ENCODE data around the gene PSMD11. TPM values are rescaled to one million over a fixed set of nuclear protein-coding genes. Genes with fewer than 3 reads are reported as not detected.
"Not testable (repeated sequence)": the region's sequence is repeated elsewhere in the genome, so short reads cannot be mapped to it uniquely, and the experiment has no call there.

PSMD11 gene
- total and polyA plus RNA-seq, 2 donors, result 37.7 to 49.0 TPM

DNA sequence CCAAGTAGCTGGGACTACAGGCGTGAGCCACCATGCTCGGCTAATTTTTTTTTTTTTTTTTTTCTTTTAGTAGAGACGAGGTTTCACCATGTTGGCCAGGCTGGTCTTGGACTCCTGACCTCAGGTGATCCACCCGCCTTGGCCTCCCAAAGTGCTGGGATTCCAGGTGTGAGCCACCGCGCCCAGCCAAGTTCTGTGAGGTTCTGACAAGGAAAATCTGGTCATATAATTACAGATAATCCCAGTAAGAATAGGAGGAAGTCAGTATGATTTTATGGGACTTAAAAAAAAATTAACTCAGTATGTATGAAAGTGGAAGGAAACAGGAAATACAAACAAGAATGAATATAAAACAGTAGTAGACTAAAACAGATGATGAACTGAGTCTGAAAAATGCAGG lies 6.1 kb downstream of the PSMD11 start:
- 94% methylated on average over 6 of the region's 6 CpGs for WGBS
- not testable (repeated sequence) for H3K36me3 ChIP-seq (ENCODE audit: insufficient read depth); H3K4me3 ChIP-seq (ENCODE audit: low read depth, low read length); H3K4me1 ChIP-seq (ENCODE audit: insufficient read depth); DNase-seq (ENCODE audit: extremely low spot score); H3K27ac ChIP-seq (ENCODE audit: low read depth)

DNA sequence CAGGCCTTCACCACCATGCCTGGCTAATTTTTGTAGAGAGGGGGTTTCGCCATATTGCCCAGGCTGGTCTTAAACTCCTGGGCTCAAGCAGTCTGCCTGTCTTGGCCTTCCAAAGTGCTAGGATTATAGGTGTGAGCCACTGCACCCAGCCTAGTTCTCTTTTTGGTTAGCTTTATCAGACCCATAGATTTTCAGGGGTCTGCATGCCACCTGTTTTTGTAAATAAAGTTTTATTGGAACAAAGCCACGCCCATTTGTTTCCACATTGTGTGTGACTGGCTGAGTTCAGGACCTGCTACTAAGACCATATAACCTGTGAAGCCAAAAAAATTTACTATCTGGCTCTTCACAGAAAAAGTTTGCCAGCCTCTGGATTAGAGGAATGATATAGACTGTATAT lies 7.6 kb downstream of the PSMD11 start:
- no peak overlapping the region for H3K4me3 ChIP-seq (ENCODE audit: low read depth, low read length)
- WGBS, result 79% methylated on average over 2 of the region's 2 CpGs
- H3K36me3 ChIP-seq (ENCODE audit: insufficient read depth), result peaks cover 2% of the 10 kb centered on the region
- no peaks in the 10 kb centered on the region for H3K4me1 ChIP-seq (ENCODE audit: insufficient read depth)
- DNase-seq (ENCODE audit: extremely low spot score), result no peak
- no peak overlapping the region for H3K27ac ChIP-seq (ENCODE audit: low read depth)

DNA sequence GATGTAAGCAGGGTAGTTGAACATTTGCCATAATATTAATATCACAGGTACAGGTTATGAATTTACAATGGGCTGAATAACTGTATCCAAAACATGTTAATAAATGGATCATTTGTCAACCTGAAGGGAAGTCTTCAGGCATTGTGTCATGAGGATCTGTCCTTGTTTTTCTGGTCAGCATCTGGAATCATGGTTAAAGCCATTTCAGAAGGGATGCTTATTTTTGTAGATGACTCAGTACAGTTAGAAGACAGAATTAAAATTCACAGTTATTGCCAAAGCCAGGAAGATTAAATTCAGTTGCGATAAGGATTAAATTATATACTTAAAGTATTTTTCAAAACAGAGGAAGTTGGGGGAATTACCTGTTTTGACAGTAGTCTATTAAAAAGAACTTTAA lies 8.0 kb downstream of the PSMD11 start:
- Histone ChIP-seq H3K4me1 (ENCODE audit: insufficient read depth) (no peaks in the 10 kb centered on the region), H3K27ac (ENCODE audit: low read depth) (no peak overlapping the region), H3K4me3 (ENCODE audit: low read depth, low read length) (no peak overlapping the region), H3K36me3 (ENCODE audit: insufficient read depth) (peaks cover 2% of the 10 kb centered on the region)
- no peak for DNase-seq (ENCODE audit: extremely low spot score)
- 97% methylated on average over 1 of the region's 1 CpG for WGBS

DNA sequence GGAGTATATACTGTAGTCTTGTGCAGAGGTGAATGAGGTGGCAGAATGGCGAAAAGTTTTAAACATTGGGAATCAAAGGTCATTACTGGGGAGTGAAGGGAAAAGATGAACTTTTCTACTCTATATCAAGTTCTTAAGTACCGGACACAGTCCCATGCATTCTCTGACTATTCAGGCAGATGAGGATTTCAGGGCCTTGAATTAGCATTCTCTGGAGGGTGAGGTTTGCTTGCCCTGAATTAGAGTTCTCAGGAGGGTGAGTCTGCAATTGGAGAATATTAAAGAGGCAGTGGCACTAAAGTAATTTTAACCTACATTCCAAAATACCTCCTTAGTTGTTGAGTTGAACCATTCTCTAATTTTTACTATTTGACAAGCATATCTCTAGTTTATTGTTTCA lies 9.1 kb downstream of the PSMD11 start:
- DNase-seq (ENCODE audit: extremely low spot score), result no peak
- Histone ChIP-seq H3K4me3 (ENCODE audit: low read depth, low read length) (no peak overlapping the region), H3K4me1 (ENCODE audit: insufficient read depth) (no peaks in the 10 kb centered on the region), H3K27ac (ENCODE audit: low read depth) (no peak overlapping the region), H3K36me3 (ENCODE audit: insufficient read depth) (peaks cover 6% of the 10 kb centered on the region)
- 96% methylated on average over 2 of the region's 2 CpGs for WGBS

DNA sequence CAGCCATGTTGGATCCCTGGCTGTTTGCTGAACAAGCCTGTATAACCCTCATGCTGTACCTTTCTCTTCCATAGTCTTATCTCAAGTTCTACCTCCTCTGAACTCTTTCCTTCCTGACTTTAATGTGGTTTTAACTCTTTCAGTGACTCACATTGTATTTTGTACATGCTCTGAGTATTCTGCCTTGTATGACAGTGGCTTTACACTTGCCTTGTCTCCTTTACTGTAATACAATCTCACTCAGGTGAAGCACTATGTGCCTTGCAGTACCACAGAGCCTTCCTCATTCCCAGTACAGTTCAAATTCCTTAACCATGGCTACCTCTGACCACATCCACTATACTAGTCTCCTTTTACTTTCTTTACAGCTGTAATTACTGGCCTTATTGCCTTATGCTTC lies 14.1 kb downstream of the PSMD11 start:
- no peak overlapping the region for H3K27ac ChIP-seq (ENCODE audit: low read depth)
- no peak overlapping the region for H3K4me3 ChIP-seq (ENCODE audit: low read depth, low read length)
- DNase-seq (ENCODE audit: extremely low spot score), result no peak
- peaks cover 4% of the 10 kb centered on the region for H3K36me3 ChIP-seq (ENCODE audit: insufficient read depth)
- H3K4me1 ChIP-seq (ENCODE audit: insufficient read depth), result no peaks in the 10 kb centered on the region

DNA sequence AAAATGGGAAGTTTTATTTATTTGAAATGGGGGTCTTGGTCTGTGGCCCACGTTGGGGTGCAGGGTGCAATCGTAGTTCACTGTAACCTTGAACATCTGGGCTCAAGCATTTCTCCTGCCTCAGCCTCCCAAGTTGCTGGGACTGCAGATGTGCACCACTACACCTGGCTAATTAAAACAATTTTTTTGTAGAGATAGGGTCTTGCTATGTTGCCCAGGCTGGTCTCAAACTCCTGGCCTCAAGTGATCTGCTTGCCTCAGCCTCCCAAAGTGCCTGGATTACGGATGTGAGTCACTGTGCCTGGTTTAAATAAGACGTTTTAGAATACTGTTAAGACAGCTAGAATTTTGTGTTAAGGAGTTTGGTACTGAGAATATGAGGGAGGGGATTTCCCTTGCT lies 15.7 kb downstream of the PSMD11 start:
- H3K4me3 ChIP-seq (ENCODE audit: low read depth, low read length), result no peak overlapping the region
- peaks cover 8% of the 10 kb centered on the region for H3K36me3 ChIP-seq (ENCODE audit: insufficient read depth)
- no peaks in the 10 kb centered on the region for H3K4me1 ChIP-seq (ENCODE audit: insufficient read depth)
- 93% methylated on average over 4 of the region's 4 CpGs for WGBS
- no peak overlapping the region for H3K27ac ChIP-seq (ENCODE audit: low read depth)
- DNase-seq (ENCODE audit: extremely low spot score), result no peak

DNA sequence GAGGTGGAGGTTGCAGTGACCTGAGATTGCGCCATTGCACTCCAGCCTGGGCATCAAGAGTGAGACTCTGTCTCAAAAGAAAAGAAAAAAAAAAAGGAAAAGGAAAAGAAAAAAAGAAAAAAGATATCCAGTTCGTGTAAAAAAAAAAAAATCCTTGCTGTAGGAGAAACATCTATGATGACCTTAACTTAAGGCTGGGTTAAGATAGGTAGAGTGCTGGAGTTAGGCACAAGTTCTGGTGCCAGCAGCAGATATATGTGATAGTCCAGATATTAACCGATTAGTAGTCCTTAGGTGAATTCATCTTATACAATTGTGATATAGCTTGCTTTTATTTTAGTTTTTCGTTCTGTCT lies 17.2 kb downstream of the PSMD11 start:
- Histone ChIP-seq H3K27ac (ENCODE audit: low read depth) (no peak overlapping the region), H3K4me3 (ENCODE audit: low read depth, low read length) (no peak overlapping the region), H3K36me3 (ENCODE audit: insufficient read depth) (peaks cover 8% of the 10 kb centered on the region), H3K4me1 (ENCODE audit: insufficient read depth) (no peaks in the 10 kb centered on the region)
- no peak for DNase-seq (ENCODE audit: extremely low spot score)
- WGBS, result 69% methylated on average over 4 of the region's 4 CpGs

DNA sequence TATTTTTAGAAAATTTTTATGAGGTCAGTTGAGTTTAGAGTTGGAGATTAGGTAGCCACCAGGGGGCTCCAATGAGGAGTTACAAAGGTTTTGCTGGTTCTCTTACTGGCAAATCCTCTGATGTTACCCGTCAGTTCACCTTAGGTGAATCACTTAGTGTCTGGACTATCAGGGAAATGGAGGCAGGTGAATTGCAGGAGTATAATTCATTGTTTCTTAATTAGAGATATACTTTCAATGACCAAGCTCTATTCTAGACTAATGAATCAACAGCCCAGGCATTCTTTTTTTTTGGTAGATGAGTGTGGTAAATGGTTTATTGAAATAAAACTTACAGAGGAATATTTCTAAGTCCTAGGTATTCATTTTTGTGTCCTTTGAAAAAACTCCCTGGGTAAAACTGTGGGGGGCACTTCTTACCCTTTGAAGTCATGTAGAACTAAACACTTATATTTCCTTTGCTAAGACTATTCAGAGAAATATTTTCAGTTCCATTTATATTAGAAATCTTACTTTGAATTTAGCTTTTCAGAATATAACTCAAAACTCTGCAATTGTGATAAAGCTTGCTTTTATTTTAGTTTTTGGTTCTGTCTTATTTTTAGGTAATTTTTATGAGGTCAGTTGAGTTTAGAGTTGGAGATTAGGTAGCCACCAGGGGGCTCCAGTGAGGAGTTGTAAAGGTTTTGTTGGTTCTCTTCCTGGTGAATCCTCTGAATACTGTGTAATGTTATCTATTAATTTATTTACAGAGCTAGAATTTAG lies 17.7 kb downstream of the PSMD11 start:
- DNase-seq (ENCODE audit: extremely low spot score), result no peak
- WGBS, result 82% methylated on average over 1 of the region's 1 CpG
- no peak overlapping the region for H3K4me3 ChIP-seq (ENCODE audit: low read depth, low read length)
- peaks cover 8% of the 10 kb centered on the region for H3K36me3 ChIP-seq (ENCODE audit: insufficient read depth)
- H3K4me1 ChIP-seq (ENCODE audit: insufficient read depth), result no peaks in the 10 kb centered on the region
- no peak overlapping the region for H3K27ac ChIP-seq (ENCODE audit: low read depth)

DNA sequence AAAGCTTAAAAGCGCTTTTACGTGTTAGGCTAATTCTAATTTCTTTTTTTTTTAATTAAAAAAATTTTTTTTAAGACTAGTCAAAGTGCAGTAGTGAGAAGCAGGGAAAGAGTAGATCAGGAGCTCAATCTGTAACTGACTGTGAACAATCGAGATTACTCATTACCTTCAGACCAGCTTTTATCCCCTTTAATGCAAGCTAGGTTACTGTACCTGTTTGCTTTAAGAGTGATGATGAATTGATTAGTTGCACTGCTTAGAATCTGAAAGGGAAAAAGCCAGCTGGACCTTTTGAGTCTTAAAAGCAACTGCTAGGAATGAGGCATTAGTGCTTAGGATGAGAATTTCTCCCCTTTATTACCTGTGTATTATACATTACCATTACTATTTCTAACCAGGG lies 19.0 kb downstream of the PSMD11 start:
- DNase-seq (ENCODE audit: extremely low spot score), result no peak
- no peak overlapping the region for H3K27ac ChIP-seq (ENCODE audit: low read depth)
- H3K4me1 ChIP-seq (ENCODE audit: insufficient read depth), result no peaks in the 10 kb centered on the region
- H3K36me3 ChIP-seq (ENCODE audit: insufficient read depth), result peaks cover 4% of the 10 kb centered on the region
- WGBS, result 93% methylated on average over 3 of the region's 3 CpGs
- H3K4me3 ChIP-seq (ENCODE audit: low read depth, low read length), result no peak overlapping the region

DNA sequence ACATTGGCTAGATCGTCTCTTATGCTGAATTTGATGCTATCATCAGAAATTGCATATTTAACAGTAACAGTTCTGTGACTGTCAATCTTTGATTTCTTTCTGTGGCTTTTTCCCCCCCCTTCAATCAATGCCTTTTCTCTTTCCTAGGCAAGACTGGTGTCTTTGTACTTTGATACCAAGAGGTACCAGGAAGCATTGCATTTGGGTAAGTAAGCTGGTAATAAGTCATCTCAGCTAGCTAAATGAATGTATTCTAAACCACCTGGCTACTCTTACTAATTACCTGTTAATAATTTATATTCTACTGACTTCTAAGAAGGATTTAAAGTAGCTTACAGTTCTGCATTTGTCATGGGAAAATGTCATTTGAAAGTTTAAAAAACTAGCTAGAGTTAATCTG lies 20.1 kb downstream of the PSMD11 start:
- Histone ChIP-seq H3K27ac (ENCODE audit: low read depth) (no peak overlapping the region), H3K4me1 (ENCODE audit: insufficient read depth) (no peaks in the 10 kb centered on the region), H3K36me3 (ENCODE audit: insufficient read depth) (peaks cover 6% of the 10 kb centered on the region), H3K4me3 (ENCODE audit: low read depth, low read length) (no peak overlapping the region)
- WGBS, result 81% methylated on average over 1 of the region's 1 CpG
- DNase-seq (ENCODE audit: extremely low spot score), result no peak

DNA sequence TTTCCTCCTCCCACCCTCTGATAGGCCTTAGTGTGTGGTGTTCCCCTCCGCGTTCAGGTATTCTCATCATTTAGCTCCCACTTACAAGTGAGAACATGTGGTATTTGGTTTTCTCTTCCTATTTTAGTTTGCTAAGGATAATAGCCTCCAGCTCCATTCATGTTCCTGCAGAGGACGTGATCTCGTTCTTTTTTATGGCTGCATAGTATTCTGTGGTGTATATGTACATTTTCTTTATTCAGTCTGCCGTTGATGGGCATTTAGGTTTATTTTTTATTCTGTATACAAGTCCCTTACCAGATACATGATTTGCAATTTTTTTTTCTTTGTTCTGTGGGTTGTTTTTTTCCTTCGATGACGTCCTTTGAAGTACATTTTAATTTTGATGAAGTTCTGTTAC lies 23.6 kb downstream of the PSMD11 start:
- WGBS, result 97% methylated on average over 7 of the region's 7 CpGs
- H3K4me3 ChIP-seq (ENCODE audit: low read depth, low read length), result no peak overlapping the region
- no peak for DNase-seq (ENCODE audit: extremely low spot score)
- H3K27ac ChIP-seq (ENCODE audit: low read depth), result no peak overlapping the region
- H3K4me1 ChIP-seq (ENCODE audit: insufficient read depth), result no peaks in the 10 kb centered on the region
- H3K36me3 ChIP-seq (ENCODE audit: insufficient read depth), result peaks cover 6% of the 10 kb centered on the region

DNA sequence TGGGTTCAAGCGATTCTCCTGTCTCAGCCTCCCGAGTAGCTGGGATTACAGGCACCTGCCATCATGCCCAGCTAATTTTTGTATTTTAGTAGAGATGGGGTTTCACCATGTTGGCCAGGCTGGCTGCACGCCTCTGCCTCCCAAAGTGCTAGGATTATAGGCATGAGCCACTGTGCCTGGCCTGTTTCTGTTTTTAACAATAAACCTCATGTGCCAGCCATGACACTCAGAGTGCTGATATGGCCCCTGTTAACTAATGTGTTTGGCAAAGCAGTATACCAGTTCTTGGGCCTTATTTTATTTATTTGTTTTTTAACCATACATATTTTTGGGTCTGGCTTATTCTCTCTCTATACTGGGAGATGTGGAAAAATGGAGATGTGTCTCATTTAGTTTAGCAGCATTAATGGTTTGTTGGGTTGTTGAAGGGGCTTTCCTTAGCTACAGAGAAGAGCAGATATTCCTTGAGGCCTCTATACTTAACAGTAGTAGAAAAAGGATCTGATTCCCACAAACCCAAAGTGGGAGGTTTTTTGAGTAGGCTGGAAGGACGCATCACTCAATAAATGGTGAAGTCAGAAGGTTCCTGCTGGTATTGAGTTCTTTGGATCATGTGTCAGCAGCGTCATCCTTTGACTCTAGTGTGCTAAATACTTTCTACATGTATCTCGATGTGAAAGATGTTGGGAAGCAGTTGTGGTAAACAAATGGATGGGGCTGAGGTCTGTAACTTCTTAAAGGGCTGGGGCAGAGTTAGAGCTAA lies 26.3 kb downstream of the PSMD11 start:
- Histone ChIP-seq H3K36me3 (ENCODE audit: insufficient read depth) (peaks cover 5% of the 10 kb centered on the region), H3K27ac (ENCODE audit: low read depth) (no peak overlapping the region), H3K4me3 (ENCODE audit: low read depth, low read length) (no peak overlapping the region), H3K4me1 (ENCODE audit: insufficient read depth) (no peaks in the 10 kb centered on the region)
- 92% methylated on average over 6 of the region's 6 CpGs for WGBS
- DNase-seq (ENCODE audit: extremely low spot score), result no peak

DNA sequence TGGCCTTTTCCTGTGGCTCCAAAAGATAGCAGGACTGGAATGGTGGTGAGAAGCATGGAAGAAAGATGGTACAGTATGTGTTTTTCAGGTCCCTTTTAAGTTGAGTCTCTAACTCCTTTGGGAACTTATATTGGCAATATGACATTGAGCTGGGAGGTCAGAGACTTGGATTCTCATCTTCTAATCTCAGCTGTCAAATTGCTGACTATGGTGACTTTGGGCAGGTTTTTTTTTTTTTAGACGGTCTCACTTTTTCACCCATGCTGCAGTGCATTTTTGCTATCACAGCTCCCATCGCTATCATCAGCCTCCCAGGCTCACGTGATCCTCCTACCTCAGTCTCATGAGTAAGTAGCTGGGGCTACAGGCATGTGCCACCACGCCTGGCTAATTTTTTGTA lies 27.3 kb downstream of the PSMD11 start:
- no peak overlapping the region for H3K4me3 ChIP-seq (ENCODE audit: low read depth, low read length)
- H3K27ac ChIP-seq (ENCODE audit: low read depth), result no peak overlapping the region
- H3K36me3 ChIP-seq (ENCODE audit: insufficient read depth), result peaks cover 5% of the 10 kb centered on the region
- DNase-seq (ENCODE audit: extremely low spot score), result no peak
- H3K4me1 ChIP-seq (ENCODE audit: insufficient read depth), result no peaks in the 10 kb centered on the region
- WGBS, result 92% methylated on average over 4 of the region's 4 CpGs

DNA sequence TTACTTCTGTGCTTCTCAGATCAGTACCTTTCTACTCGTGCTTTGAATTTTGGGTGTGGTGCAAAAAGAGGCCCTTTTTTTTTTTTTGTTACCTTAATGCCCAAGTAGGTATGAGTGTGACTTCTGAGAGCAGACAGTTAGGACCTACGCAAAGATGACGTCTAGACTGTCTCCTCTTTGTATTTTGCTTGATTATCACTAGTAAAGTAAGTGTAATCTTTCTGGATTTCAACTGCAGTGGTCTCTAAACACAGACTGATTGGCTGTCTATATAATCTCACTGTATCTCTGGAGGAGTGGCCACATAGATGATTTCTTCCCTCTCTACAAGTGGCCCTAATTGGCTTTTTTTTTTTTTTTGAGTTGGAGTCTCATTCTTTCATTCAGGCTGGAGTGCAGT lies 30.9 kb downstream of the PSMD11 start:
- Histone ChIP-seq H3K36me3 (ENCODE audit: insufficient read depth) (peaks cover 15% of the 10 kb centered on the region), H3K4me1 (ENCODE audit: insufficient read depth) (no peaks in the 10 kb centered on the region), H3K4me3 (ENCODE audit: low read depth, low read length) (no peak overlapping the region), H3K27ac (ENCODE audit: low read depth) (no peak overlapping the region)
- DNase-seq (ENCODE audit: extremely low spot score), result no peak
- 86% methylated on average over 3 of the region's 3 CpGs for whole genome bisulfite sequencing

Measured in urinary bladder (tissue), 4 donors.